Activated naive CD8-positive, alpha-beta T cell treated with anti-CD3 and anti-CD28 coated beads for 36 hours (primary cell): ENCODE data around the gene FAM107A. TPM values are rescaled to one million over a fixed set of nuclear protein-coding genes. Genes with fewer than 3 reads are reported as not detected.
"Not testable (repeated sequence)": the region's sequence is repeated elsewhere in the genome, so short reads cannot be mapped to it uniquely, and the experiment has no call there.

ENCODE experiments used
- DNase-seq: peaks from one replicate; pipeline ENCODE4 v3.0.0; 2021
- H3K27ac Mint-ChIP-seq: one replicate; pipeline ENCODE4 v1.8.0; 2022; ENCODE audit warnings: mild to moderate bottlenecking, moderate library complexity, mixed read lengths
- H3K27me3 Mint-ChIP-seq: one replicate; pipeline ENCODE4 v1.8.0; 2022; ENCODE audit warnings: mild to moderate bottlenecking, mixed read lengths
- H3K36me3 Mint-ChIP-seq: one replicate; pipeline ENCODE4 v1.8.0; 2021; ENCODE audit warnings: mild to moderate bottlenecking, mixed read lengths
- H3K4me1 Mint-ChIP-seq: one replicate; pipeline ENCODE4 v1.8.0; 2021; ENCODE audit warnings: mixed read lengths
- H3K4me3 Mint-ChIP-seq: one replicate; pipeline ENCODE4 v1.8.0; 2022; ENCODE audit warnings: mild to moderate bottlenecking, moderate library complexity, mixed read lengths
- H3K9me3 Mint-ChIP-seq: one replicate; pipeline ENCODE4 v1.8.0; 2022; ENCODE audit warnings: mixed read lengths
- total RNA-seq, 2 experiments: library from RNA; stranded (reverse); gene quantifications; one replicate each; pipeline ENCODE4 v1.2.3, GENCODE V29; 2021

The FAM107A gene
- total RNA-seq, 2 experiments from 2014 or later, result not detected

DNA sequence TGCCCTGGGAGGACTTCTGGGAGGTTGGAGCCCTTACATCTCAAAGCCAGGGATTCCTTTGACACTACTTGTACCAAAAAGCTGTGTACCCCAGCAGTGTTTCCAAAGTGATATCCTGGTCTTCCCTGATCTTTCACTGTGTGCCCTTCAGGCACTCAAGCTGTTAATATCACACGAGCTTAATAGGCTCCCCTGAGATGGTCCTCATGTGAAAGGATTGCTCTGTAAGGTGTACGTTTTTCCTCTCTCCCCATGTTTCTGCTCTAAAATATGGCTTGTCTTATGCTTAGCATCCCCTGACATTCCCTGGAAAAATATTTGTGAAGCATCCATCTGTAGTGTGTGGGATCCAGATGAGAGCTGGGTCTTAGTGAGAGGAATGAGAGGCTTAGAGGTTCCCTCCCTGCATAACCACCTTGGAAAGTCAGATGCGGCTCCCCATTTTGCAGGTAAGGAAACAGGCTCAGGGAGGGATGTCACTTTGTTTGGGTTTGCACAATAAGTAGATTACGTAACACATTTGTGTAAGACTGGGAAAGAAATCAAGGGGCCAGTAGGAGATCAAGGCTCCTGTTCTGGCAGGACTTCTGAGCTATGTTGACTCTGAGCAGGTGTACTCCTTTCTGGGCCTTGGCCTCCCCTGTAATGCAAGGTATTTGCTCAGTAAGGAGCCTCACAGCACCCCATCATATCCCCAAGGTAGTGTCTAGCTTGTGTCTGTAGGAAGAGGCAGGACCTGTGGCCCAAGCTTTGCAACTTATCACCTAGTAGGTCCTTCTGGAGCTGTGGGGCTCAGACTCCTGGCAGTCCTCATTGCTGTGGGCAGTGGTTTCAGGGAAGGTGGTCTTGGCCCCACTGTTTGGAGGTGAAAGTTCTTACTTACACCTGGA is 39.5 kb downstream of the FAM107A start:
- DNase-seq, result no peak
- Mint-ChIP-seq H3K4me1 (peaks cover 7% of the 10 kb centered on the region), H3K36me3 (no peaks in the 10 kb centered on the region), H3K27me3 (no peaks in the 10 kb centered on the region), H3K9me3 (no peaks in the 10 kb centered on the region), H3K4me3 (no peak overlapping the region), H3K27ac (no peak overlapping the region)

DNA sequence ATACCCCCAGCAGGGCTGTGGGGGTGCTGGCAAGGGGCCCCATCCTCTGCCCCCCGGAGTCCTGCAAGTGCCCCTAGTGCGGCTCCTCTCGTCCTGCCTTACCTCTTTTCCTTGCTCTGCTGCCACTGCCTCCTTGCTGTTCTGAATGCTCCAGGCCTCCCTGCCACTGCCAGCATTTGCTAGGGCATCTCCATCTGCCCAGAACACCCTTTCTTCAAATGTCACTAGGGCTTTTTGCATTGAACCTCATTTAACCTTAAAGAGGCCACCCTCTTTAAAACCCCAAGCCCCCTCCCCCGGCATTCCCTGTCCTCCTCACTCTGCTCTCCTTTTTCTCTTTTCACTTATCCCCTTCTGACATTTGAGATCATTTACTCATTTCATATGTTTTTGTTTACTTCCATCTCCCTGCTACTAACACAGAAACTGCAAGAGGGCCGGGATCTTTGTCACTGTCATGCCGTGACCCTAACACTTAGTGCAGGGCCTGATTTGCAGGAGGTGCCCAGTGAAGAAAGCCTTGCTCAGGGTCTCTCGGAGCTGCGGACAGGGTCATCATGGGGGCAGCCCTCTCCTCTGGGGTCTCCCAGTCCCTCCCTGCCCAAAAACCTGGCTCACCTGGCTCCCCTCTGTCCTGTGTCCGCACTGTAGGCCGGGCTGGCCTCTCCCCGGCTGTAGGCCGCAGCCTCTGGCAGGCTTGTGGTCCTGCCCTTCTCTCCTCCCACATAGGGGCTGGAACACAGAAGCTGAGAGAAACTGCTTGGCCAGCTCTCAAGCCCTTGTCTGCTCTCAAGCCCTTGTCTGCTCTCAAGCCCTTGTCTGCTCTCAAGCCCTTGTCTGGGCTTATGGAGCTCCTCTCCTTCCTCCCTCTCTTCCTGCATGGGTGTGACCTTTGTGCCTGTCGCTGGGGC is 40.4 kb downstream of the FAM107A start, which contains the start of gene ACOX2:
Gene ACOX2 (minus strand): TSS at position 690 of the 911 bp plus-strand sequence. CDS start 2,084 bp downstream, outside the sequence.
- Mint-ChIP-seq H3K27me3 (no peaks in the 10 kb centered on the region), H3K4me1 (peaks cover 14% of the 10 kb centered on the region), H3K9me3 (no peaks in the 10 kb centered on the region), H3K27ac (no peak within 1 kb of the TSS), H3K36me3 (no peaks in the 10 kb centered on the region), H3K4me3 (no peak within 1 kb of the TSS)
- no peak for DNase-seq

GRCh38 chr3:58535531-58536500 is 41.4 kb downstream of the FAM107A start:
- no peak for DNase-seq
- H3K4me3 Mint-ChIP-seq, result no peak overlapping the region
- H3K27me3 Mint-ChIP-seq, result no peaks in the 10 kb centered on the region
- no peaks in the 10 kb centered on the region for H3K36me3 Mint-ChIP-seq
- H3K4me1 Mint-ChIP-seq, result peaks cover 14% of the 10 kb centered on the region
- no peaks in the 10 kb centered on the region for H3K9me3 Mint-ChIP-seq
- no peak overlapping the region for H3K27ac Mint-ChIP-seq

DNA sequence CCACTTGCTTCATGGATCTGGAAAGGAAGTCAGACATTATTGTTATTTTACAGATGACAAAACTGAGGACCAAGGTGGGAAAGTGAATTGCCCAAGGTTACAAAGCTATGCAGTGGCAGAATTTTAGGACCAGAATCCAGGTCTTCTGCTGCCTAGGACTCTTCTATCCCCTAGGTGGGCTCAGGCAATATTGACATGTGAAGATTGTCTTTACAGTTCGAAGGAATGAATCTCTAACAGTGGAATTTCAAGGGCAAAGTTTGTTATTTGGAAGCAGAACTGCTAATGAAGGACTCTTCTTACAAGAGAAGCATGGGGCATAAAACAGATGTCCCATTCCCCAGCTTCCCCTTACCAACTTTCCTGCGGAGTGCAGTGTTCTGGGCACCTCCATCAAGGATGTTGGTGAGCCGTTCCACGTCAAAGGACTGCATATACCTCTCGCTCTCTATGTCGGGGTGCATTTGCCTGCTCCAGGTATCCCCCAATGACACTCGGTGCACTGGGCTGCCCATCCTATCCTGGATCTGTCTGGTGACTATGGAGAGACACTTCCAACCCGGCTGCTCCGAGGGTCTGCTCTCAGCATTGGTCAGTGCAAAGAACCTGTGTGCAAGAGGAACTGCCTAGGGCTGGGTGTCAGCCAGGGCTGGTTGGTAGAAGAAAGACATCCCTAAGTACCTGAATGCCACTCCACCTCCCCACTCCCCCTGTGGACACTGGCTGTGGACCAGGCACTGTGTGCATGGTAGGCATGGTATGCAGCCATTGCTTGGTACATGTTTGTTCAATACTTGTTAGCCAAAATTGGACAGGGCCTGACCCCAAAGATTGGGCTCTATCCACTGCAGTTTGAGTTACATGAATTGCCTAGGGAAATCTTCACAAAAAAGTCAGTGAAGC is 42.3 kb downstream of the FAM107A start:
- DNase-seq, result no peak
- Mint-ChIP-seq H3K27me3 (no peaks in the 10 kb centered on the region), H3K9me3 (no peaks in the 10 kb centered on the region), H3K4me1 (peaks cover 14% of the 10 kb centered on the region), H3K4me3 (no peak overlapping the region), H3K27ac (no peak overlapping the region), H3K36me3 (no peaks in the 10 kb centered on the region)

- Mint-ChIP-seq H3K4me1 (peaks cover 14% of the 10 kb centered on the region), H3K36me3 (no peaks in the 10 kb centered on the region), H3K27me3 (no peaks in the 10 kb centered on the region), H3K4me3 (no peak overlapping the region), H3K9me3 (no peaks in the 10 kb centered on the region), H3K27ac (peak overlapping the region; percentile 54)
- DNase-seq, result peak; percentile 87
These were observed 44.4 kb downstream of the FAM107A start for GRCh38 chr3:58532794-58533220.

GRCh38 chr3:58531956-58532355 is 45.2 kb downstream of the FAM107A start:
- H3K4me1 Mint-ChIP-seq, result peaks cover 14% of the 10 kb centered on the region
- H3K36me3 Mint-ChIP-seq, result no peaks in the 10 kb centered on the region
- H3K4me3 Mint-ChIP-seq, result no peak overlapping the region
- H3K9me3 Mint-ChIP-seq, result no peaks in the 10 kb centered on the region
- DNase-seq, result no peak
- no peak overlapping the region for H3K27ac Mint-ChIP-seq
- H3K27me3 Mint-ChIP-seq, result no peaks in the 10 kb centered on the region

GRCh38 chr3:58531555-58531954 is 45.6 kb downstream of the FAM107A start:
- no peaks in the 10 kb centered on the region for H3K27me3 Mint-ChIP-seq
- no peak for DNase-seq
- H3K27ac Mint-ChIP-seq, result no peak overlapping the region
- H3K36me3 Mint-ChIP-seq, result no peaks in the 10 kb centered on the region
- H3K4me3 Mint-ChIP-seq, result no peak overlapping the region
- H3K9me3 Mint-ChIP-seq, result no peaks in the 10 kb centered on the region
- H3K4me1 Mint-ChIP-seq, result peaks cover 14% of the 10 kb centered on the region

- no peaks in the 10 kb centered on the region for H3K27me3 Mint-ChIP-seq
- H3K36me3 Mint-ChIP-seq, result no peaks in the 10 kb centered on the region
- no peak overlapping the region for H3K27ac Mint-ChIP-seq
- H3K4me1 Mint-ChIP-seq, result peaks cover 14% of the 10 kb centered on the region
- H3K4me3 Mint-ChIP-seq, result no peak overlapping the region
- H3K9me3 Mint-ChIP-seq, result no peaks in the 10 kb centered on the region
- no peak for DNase-seq
These were observed 46.8 kb downstream of the FAM107A start for GRCh38 chr3:58530354-58530865.

GRCh38 chr3:58529516-58530353 is 47.5 kb downstream of the FAM107A start:
- H3K4me1 Mint-ChIP-seq, result peaks cover 14% of the 10 kb centered on the region
- no peak overlapping the region for H3K27ac Mint-ChIP-seq
- DNase-seq, result no peak
- no peaks in the 10 kb centered on the region for H3K36me3 Mint-ChIP-seq
- H3K27me3 Mint-ChIP-seq, result no peaks in the 10 kb centered on the region
- no peaks in the 10 kb centered on the region for H3K9me3 Mint-ChIP-seq
- no peak overlapping the region for H3K4me3 Mint-ChIP-seq

DNA sequence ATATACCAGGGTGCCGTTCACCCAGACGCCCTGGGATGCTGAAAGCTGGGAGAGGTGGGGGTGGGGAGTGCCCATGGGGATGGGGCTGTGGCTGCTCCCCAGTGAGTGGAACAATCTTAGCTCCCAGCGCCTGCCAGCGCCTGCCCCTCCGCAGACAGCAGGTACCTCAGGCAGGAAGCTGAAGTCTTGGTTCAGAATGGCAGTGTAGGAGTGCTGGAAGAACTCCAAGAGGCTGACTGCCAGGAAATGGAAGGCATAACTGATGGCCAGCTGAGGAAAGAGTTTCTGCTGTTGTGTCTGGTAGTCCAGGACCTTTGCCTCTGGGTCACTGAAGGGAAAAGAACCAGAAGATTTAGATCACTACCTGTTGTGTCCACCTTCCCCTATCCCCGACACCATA is 48.6 kb downstream of the FAM107A start:
- Mint-ChIP-seq H3K27ac (no peak overlapping the region), H3K27me3 (no peaks in the 10 kb centered on the region), H3K36me3 (no peaks in the 10 kb centered on the region), H3K4me1 (peaks cover 14% of the 10 kb centered on the region), H3K9me3 (no peaks in the 10 kb centered on the region), H3K4me3 (no peak overlapping the region)
- DNase-seq, result no peak

GRCh38 chr3:58527440-58527839 is 49.8 kb downstream of the FAM107A start:
- not testable (repeated sequence) for H3K27me3 Mint-ChIP-seq, H3K4me3 Mint-ChIP-seq, H3K9me3 Mint-ChIP-seq, H3K4me1 Mint-ChIP-seq, DNase-seq, H3K27ac Mint-ChIP-seq, H3K36me3 Mint-ChIP-seq

GRCh38 chr3:58526515-58526957 is 50.7 kb downstream of the FAM107A start:
- Mint-ChIP-seq H3K27me3 (no peaks in the 10 kb centered on the region), H3K36me3 (no peaks in the 10 kb centered on the region), H3K9me3 (no peaks in the 10 kb centered on the region), H3K4me1 (no peaks in the 10 kb centered on the region), H3K27ac (no peak overlapping the region), H3K4me3 (no peak overlapping the region)
- DNase-seq, result no peak
